Skin of body (tissue), 2 donors: ENCODE measurements around the gene ZIC1. TPM values are rescaled to one million over a fixed set of nuclear protein-coding genes. Genes with fewer than 3 reads are reported as not detected.

Experiments
- DNase-seq: peaks from one replicate; lab custom pipeline; 2025; lab: John Stamatoyannopoulos, UW
- total RNA-seq: library from RNA; depleted of rRNA; stranded (reverse); fragments of >200 nt; gene quantifications from one replicate; pipeline ENCODE4 v1.2.3, GENCODE V29; 2014

ZIC1 gene
- total RNA-seq, 1 donor from 2014 or later: 5.9 TPM

- no peak for DNase-seq
Observed at GRCh38 chr3:147395899-147396711, 13.1 kb upstream of the ZIC1 start.

DNA sequence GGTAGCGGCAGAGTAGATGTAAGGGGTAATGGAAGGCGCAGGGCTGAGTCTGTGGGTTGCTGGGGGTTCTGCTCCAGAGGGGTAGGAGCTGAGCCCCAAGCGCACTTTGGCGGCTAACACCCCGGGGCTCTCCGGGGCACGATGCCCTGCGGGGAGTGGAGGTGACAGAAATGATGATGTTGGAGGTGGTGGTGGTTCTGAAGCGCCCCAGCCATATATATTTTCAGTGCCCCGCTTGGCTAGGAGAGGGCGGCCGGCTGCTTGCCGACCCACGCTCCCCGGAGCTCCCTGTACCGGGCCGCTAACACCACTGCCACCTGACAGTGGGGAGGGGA lies 12.5 kb upstream of the ZIC1 start:
- DNase-seq: no peak

GRCh38 chr3:147397155-147397874 lies 11.8 kb upstream of the ZIC1 start:
- DNase-seq: no peak

DNA sequence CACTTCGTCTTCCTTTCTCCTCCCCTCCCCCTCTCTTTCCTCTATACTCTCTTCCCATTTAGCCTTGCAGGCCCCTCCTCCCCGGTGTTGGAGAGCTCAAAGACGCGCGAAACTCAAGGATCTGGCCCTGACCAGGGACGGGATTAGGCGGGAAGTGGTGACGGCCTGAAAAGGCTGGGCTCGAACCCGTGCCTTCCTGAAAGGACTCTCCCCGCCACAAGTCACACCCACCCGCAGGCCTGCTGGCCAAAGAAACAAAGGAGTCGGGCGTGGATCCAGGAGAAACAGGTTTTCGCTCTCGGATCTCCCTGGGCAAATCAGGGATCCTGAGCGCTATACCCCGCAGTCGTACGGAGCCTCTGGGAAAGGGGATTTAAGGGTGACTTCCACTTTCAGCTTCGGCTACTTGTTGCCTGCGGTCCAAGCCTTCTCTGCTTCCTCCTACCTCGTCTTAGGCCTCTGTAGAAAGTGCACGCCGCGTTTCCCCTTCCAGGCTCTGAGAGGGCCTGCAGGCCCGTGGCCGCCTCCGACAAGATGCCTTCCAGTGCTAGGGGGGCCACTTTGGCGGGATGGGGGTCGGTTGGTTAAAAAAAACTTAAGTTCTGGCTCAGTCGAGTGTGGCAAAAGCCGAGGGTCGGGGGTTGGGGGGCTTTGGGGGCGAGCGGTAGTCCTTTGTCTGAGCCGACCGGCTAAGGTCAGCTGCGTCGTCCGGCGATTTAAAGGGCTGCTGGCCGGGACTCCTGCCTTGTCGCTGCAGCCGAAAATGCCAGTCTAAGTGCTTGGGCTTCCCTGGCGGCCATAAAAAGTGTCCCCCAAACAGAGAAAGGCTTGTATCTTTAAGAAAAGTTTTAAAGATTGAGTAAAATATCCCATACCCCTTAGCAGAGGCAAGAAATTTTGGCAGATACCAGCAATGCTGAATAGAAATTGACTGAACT lies 11.0 kb upstream of the ZIC1 start:
- no peak for DNase-seq

GRCh38 chr3:147398813-147399534 lies 10.2 kb upstream of the ZIC1 start:
- DNase-seq: no peak

DNA sequence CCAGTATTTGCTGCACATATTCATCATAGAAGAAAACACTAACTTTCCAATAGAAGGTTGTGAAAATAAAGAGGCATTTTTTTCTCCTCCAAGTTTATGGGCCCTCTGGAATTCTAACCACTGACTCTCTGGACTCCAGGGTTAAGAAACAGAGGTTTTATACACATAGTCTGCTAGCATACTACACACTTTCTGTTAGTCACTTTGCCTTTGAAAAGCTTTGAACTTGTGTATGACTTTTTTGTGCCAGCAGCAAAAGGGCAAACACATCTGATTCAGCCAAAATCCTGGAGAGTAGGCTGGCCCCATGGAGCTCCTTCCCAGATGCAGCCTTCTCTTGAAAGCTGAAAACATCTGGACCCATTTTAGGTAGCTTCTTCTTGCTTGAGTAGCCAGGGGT lies 9.1 kb upstream of the ZIC1 start:
- DNase-seq: no peak

DNA sequence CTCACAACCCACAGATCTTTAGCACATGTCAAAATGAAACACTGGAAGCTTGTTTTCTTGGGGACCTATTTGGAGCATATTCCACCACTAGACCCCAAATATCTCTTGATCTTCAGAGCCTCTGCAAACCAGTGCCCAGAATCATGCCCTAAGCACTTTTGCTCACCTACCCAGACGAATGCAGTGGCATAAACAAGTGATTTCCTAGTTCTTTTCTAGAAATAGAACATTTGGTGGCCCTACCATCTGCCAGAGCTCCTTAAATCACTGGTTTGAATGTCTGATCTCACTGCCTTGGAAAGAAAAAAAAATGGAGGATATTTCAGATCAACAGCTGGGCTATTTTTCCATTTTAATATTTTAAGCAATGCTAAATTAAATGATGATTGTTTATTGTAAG lies 8.2 kb upstream of the ZIC1 start:
- DNase-seq: no peak

DNA sequence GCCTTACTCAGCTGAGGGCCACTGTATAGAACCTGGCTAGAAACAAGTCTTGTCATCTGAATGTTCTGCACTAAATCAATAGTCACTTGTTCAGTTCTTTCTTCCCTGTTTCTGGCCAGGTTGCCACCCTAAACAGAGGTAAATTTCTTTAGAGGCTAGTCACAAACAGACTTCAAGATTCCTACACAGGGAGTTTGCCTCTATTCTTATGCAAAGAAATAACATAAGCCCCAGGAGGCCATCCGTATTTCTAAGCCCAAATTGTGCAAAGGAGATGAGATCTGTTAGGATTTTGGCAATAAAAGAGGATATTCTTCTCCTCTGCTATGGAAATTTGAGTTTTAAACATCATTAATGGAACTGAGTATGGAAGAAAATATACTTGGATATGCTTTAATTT lies 7.7 kb upstream of the ZIC1 start:
- no peak for DNase-seq

GRCh38 chr3:147402159-147402558 lies 7.0 kb upstream of the ZIC1 start:
- no peak for DNase-seq

DNA sequence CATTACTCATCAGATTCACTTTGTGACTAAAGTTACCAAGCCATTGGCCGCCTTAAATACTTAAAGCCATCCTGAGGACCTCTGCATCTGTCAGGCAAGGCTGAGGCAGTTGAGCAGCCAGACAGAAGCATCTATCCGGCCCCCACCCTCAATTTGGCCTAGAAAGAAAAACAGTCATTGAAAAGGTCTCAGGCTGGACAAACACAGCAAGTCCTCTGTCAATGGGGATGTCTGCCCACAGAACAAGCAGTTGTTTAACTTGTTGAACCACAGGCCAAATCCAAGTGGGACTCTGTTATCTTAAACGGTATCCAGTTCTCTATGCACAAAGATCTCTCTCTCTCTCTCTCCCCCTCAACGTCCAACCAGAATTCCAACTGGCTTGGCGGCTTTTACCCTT lies 5.7 kb upstream of the ZIC1 start:
- no peak for DNase-seq

- DNase-seq: no peak
Observed at GRCh38 chr3:147404000-147404799, 5.0 kb upstream of the ZIC1 start.

GRCh38 chr3:147404800-147405230 lies 4.3 kb upstream of the ZIC1 start:
- no peak for DNase-seq

DNA sequence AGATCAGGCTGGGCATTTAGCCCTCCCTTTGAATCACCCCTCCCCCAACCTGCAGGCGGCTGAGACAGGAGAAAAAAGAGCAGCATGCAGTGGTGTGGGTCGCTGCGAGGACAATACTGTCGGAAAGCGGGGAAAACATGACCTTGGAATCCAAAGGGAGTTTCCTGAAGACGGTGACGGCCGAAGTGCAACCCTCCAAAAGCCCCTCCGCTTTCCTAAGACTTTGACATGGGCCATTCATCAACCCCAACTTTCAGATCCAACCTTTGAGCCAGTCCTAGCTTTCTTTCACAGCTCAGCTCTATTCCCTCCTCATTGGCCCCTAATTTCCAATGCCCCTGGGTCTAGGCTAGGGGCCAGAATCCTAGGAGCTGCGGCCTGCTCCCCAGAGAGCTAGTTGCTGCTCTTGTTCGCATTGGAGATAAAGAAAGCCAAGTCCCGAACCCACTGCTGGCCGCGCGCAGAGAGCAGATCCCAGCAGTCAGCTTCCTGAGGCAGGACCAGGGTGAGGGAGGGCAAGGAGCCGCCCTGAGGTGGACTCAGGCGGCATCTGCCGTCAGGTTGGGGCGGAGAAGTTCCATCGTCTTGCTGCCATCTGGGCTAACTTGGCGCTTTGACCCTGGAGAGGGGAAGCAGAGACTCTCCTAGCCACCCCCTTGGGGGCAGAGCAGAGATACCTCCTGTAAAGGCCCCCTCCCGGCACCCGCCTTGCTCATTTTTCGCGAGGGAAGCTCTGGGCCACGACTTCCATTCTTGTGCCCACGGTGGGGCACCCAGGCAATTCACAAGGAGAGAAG lies 3.7 kb upstream of the ZIC1 start:
- DNase-seq: no peak

GRCh38 chr3:147406028-147406931 lies 2.9 kb upstream of the ZIC1 start, which contains the start of gene ZIC4:
Gene ZIC4 (minus strand): TSS chr3:147406543. CDS start chr3:147402797, 3,746 bp downstream.
- DNase-seq: no peak

GRCh38 chr3:147407114-147407497 lies 2.1 kb upstream of the ZIC1 start:
- no peak for DNase-seq

- no peak for DNase-seq
Observed at GRCh38 chr3:147407498-147408187, 1.5 kb upstream of the ZIC1 start.

DNA sequence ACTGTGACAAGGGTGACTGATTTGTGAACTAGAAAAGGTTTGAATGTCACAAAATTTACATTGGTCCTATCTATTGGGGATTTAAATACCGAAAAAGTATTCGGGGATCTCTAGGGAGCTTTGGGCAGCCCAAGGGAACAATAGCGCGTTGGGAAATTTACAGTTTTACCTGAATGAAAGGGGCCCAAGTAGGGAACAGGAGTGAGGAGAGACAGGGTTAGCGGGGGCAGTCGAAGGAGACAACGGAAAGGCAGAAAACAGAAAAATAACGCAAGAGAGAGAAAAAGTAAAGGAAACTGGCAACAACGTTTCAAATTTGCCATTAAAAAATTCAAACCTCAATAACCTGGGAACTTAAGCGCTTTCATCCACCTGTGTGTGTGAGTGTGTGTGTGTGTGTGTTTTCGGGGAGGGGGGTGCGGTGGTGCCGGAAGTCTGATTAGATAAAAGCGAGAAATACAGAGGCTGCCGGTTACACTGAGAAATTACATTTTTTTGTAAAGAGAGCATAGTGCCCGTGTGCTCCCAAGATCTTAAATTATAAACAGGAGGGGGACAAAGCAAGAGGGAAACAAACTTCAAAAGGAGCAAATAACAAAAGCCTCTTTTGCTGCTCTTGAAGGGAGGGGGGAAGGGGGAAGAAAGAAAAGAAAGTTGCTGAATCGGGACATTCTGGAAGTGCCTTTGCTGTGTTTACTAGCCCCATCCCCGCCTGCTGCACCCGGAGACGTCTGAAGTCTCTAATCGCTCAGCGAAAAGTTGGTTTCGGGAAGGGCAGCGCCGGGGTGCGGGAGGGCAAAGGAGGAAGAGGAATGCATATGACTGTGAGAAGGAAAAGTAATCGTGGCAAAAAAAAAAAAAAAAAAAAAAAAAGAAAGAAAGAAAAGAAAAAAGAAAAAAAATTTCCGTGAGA lies 721 bp upstream of the ZIC1 start:
- no peak for DNase-seq
